ENCODE measurements around the gene CLDN11. TPM values are rescaled to one million over a fixed set of nuclear protein-coding genes. Genes with fewer than 3 reads are reported as not detected.

CLDN11 gene
- 1 to 10 TPM in 1 of 2 donors, under 1 TPM in 1; 0.28 to 3.3 TPM for total RNA-seq
- 1 to 10 TPM; 1.6 to 2.2 TPM for polyA plus RNA-seq

GRCh38 chr3:170418422-170419398 is at the start of gene CLDN11:
Gene CLDN11, plus strand, starts transcription at chr3:170418868. Its CDS starts 199 bp downstream, at chr3:170419067.
- Histone ChIP-seq H3K27me3 (ENCODE audit: control insufficient read depth in 4 of 4, insufficient read depth in 4 of 4, low read length in 3 of 4) (peaks cover 0 to 4% (median 0%) of the 10 kb centered on the region in 4 donors), H3K4me3 (ENCODE audit: low read depth in 1 of 3, low read length in 3 of 3) (peak within 1 kb of the TSS; percentile 18 to 57 (median 48)), H3K9ac (ENCODE audit: low read depth in 1 of 2, low read length in 2 of 2) (no peak within 1 kb of the TSS), H3K9me3 (ENCODE audit: control insufficient read depth in 4 of 4, low read length in 3 of 4) (no peaks in the 10 kb centered on the region), H3K27ac (ENCODE audit: low read depth in 1 of 2, low read length in 2 of 2) (no peak within 1 kb of the TSS), H3K36me3 (ENCODE audit: control insufficient read depth in 4 of 4, insufficient read depth in 3 of 4, low read depth in 1 of 4, low read length in 3 of 4) (no peaks in the 10 kb centered on the region), H3K4me1 (ENCODE audit: control insufficient read depth in 4 of 4, insufficient read depth in 4 of 4, low read length in 3 of 4) (peaks cover 0 to 17% (median 10%) of the 10 kb centered on the region in 4 donors)
- 9% methylated on average over 79 of the region's 79 CpGs for WGBS
- TF ChIP-seq CTCF (IDR thresholded peaks at IDR 0.05; ENCODE audit: low read depth, low read length, missing input control) (no peak), NR2F2 (IDR thresholded peaks at IDR 0.05) (no peak), ZBTB33 (IDR thresholded peaks at IDR 0.05) (no peak), TAF1 (conservative IDR thresholded peaks at IDR 0.05) (no peak), ATF3 (IDR thresholded peaks at IDR 0.05) (no peak), REST (IDR thresholded peaks at IDR 0.05) (no peak), EGR1 (IDR thresholded peaks at IDR 0.05; ENCODE audit: low read depth in 2 of 2) (no peak), HNF4A (conservative IDR thresholded peaks at IDR 0.05) (no peak), JUND (IDR thresholded peaks at IDR 0.05) (no peak), RXRA (IDR thresholded peaks at IDR 0.05) (no peak), GABPA (IDR thresholded peaks at IDR 0.05 in 1 of 2, conservative IDR thresholded peaks at IDR 0.05 in 1 of 2) (no peak), RAD21 (IDR thresholded peaks at IDR 0.05) (no peak), SP1 (IDR thresholded peaks at IDR 0.05) (no peak), YY1 (IDR thresholded peaks at IDR 0.05) (no peak), FOXA2 (IDR thresholded peaks at IDR 0.05) (no peak), HNF4G (IDR thresholded peaks at IDR 0.05) (no peak), FOXA1 (IDR thresholded peaks at IDR 0.05) (no peak), MAX (IDR thresholded peaks at IDR 0.05) (no peak)
- DNase-seq (ENCODE audit: low spot score) = no peak
